Body of pancreas (tissue), 4 donors: Measurements from ENCODE around the gene JAKMIP2. TPM values are rescaled to one million over a fixed set of nuclear protein-coding genes. Genes with fewer than 3 reads are reported as not detected.
A peak's percentile ranks its signal among the peaks of the same experiment; 100 is the strongest.

Experiments
- ATAC-seq: fragments of 150-250 bp; one replicate; pipeline ENCODE4 v1.9.1; 2016
- DNase-seq, 4 donors: peaks; one replicate each; pipeline ENCODE4 v3.0.0-alpha.2; 2019
- H3K27ac ChIP-seq, 4 donors: fragments of 200-600 bp; sonication (generic); 1 replicate in 3 of 4; 2 replicates in 1 of 4; pipeline versions ENCODE4 v1.5.1 to v1.6.1; 2016 to 2019; ENCODE audit warnings: mild to moderate bottlenecking in 1 of 4, mixed read lengths in 1 of 4, moderate library complexity in 1 of 4
- H3K27me3 ChIP-seq, 2 donors: fragments of 200-600 bp; sonication (generic); one replicate each; pipeline ENCODE4 v1.6.0; 2016; ENCODE audit warnings: mild to moderate bottlenecking in 1 of 2
- H3K36me3 ChIP-seq, 2 donors: fragments of 200-600 bp; sonication (generic); replicated peaks in 1 of 2; 2 replicates each; pipeline ENCODE4 v1.5.1; 2016; ENCODE audit warnings: low read depth in 2 of 2; ENCODE audit not compliant: insufficient read depth in 1 of 2
- H3K4me1 ChIP-seq: fragments of 200-600 bp; sonication (generic); one replicate; pipeline ENCODE4 v1.6.0; 2016
- H3K4me3 ChIP-seq, 2 donors: fragments of 200-600 bp; sonication (generic); 1 replicate in 1 of 2; 2 replicates in 1 of 2; pipeline ENCODE4 v1.5.1; 2016 to 2019
- H3K9me3 ChIP-seq, 3 donors: fragments of 200-600 bp; sonication (generic); 1 replicate in 2 of 3; 2 replicates in 1 of 3; pipeline ENCODE4 v1.5.1; 2016
- POLR2A ChIP-seq, 3 donors: fragments of 450-650 bp; IDR thresholded peaks; one replicate each; pipeline ENCODE4 v1.6.1; 2016; ENCODE audit warnings: antibody characterized with exemption in 3 of 3, mild to moderate bottlenecking in 2 of 3
- WGBS, 2 donors: methylation state at CpG; one replicate each; pipeline ENCODE4 v1.1.5; 2017; 5-methylcytosine and 5-hydroxymethylcytosine counted together
- intact Hi-C: fragments of 100-400 bp; cut with DNase I; formaldehyde crosslinking; loops from one replicate; pipeline ENCODE4 v1.15.1; 2023
- total RNA-seq, 2 donors: library from RNA; depleted of rRNA; stranded (reverse); fragments of >200 nt; gene quantifications; one replicate each; pipeline ENCODE4 v1.1.0, GENCODE V29; 2016
- TF ChIP-seq, protein P1 (sequence below), 7 experiments: fragments of 450-650 bp in 4 of 7; fragments of 200-600 bp in 3 of 7; sonication (generic) in 3 of 7; IDR thresholded peaks; one replicate each; pipeline ENCODE4 v1.5.1; 2016 to 2019; ENCODE audit warnings: antibody characterized with exemption in 7 of 7

JAKMIP2 gene
- total RNA-seq, 2 donors from 2014 or later: 0.78 to 1.3 TPM

DNA sequence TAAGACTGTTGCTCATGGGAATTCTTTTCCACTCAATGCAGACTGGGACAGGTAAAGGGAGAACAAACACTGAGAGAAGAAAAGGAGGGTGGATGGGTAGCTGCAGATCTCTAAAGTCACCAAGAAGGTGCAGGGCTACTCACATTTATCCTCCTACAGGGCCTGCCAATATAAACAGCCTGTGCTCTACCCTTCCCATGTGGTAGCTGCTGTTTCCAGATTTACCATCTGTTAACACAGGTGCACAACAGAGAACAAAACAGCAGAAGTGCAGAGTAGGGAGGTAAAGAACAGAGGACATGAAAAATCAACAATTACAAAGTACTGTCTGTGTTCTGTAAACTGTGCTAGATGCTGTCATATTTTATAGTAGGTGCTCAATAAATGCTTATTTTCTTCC lies 26.0 kb downstream of the JAKMIP2 start:
- no peak overlapping the region for H3K4me3 ChIP-seq
- H3K27ac ChIP-seq: no peak overlapping the region
- H3K27me3 ChIP-seq: no peaks in the 10 kb centered on the region
- no peak for TF ChIP-seq POLR2A (IDR thresholded peaks at IDR 0.05)
- TF ChIP-seq, protein P1, sequence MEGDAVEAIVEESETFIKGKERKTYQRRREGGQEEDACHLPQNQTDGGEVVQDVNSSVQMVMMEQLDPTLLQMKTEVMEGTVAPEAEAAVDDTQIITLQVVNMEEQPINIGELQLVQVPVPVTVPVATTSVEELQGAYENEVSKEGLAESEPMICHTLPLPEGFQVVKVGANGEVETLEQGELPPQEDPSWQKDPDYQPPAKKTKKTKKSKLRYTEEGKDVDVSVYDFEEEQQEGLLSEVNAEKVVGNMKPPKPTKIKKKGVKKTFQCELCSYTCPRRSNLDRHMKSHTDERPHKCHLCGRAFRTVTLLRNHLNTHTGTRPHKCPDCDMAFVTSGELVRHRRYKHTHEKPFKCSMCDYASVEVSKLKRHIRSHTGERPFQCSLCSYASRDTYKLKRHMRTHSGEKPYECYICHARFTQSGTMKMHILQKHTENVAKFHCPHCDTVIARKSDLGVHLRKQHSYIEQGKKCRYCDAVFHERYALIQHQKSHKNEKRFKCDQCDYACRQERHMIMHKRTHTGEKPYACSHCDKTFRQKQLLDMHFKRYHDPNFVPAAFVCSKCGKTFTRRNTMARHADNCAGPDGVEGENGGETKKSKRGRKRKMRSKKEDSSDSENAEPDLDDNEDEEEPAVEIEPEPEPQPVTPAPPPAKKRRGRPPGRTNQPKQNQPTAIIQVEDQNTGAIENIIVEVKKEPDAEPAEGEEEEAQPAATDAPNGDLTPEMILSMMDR (IDR thresholded peaks at IDR 0.05): no peak
- peak in 1 of 4 donors; percentile 8 for DNase-seq
- H3K36me3 ChIP-seq: no peaks in the 10 kb centered on the region
- ATAC-seq: no peak
- intact Hi-C loops: no loop called here
- H3K9me3 ChIP-seq: no peaks in the 10 kb centered on the region
- H3K4me1 ChIP-seq: no peaks in the 10 kb centered on the region

DNA sequence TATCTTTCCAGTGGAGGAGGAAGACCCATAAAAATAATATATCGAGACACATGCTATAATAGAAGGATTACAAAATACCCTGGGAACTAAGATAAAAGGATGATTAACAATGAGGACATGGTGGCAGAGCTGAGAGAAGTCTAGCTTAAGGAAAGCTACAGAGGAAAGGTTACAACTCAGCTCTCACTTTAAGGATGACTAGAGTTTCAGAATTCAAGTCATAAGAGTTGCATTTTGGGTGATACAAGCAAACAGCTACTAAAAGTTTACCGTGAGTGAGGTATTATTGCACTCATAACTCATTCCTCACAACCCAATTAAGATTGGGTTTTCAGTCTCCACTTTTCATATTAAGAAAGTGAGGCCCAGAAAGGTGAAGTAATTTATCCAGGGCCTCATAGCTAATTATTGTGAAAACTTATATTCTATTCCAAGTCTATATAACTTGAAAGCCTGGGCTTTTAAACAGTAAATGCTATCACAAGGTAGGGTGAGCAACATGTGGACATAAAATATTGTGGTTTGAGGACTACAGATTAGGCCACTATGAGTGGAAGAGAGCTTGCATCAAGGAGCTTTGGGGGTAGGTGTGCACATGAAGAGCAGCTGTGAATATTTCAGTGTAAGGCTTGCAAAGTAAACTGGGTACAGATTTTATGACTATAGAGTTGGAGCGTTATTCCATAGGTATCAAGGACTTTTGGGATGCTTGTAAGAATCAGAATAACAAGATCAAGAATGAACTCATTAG lies 28.0 kb downstream of the JAKMIP2 start:
- no peaks in the 10 kb centered on the region for H3K36me3 ChIP-seq
- TF ChIP-seq, protein P1 (IDR thresholded peaks at IDR 0.05): no peak
- TF ChIP-seq POLR2A (IDR thresholded peaks at IDR 0.05): no peak

DNA sequence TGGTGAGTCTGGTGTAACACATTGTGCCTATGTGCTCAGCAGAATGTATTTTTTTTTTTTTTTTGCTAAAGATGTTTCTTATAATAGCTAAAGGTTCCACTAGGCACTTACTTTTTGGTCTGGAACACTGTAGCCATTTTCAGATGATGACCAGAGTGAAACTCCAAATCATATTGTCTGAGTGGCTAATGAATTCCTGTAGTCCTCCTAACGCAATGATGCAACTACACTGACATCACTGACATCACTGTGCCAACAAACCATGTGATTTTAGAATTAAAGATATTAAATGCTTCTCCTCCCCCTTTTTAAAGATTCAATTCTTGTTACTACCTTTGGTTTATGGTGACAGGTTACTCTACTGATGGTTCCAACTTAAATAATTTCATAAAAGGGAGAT lies 28.8 kb downstream of the JAKMIP2 start:
- no peaks in the 10 kb centered on the region for H3K4me1 ChIP-seq
- H3K4me3 ChIP-seq: no peak overlapping the region
- intact Hi-C loops: no loop called here
- WGBS, 2 donors: 83 to 90% methylated on average over 1 of the region's 1 CpG
- no peaks in the 10 kb centered on the region for H3K36me3 ChIP-seq
- ATAC-seq (no peak), DNase-seq (no peak)
- H3K27me3 ChIP-seq: no peaks in the 10 kb centered on the region
- no peak overlapping the region for H3K27ac ChIP-seq
- no peaks in the 10 kb centered on the region for H3K9me3 ChIP-seq
- TF ChIP-seq, protein P1 (IDR thresholded peaks at IDR 0.05): no peak
- TF ChIP-seq POLR2A (IDR thresholded peaks at IDR 0.05): no peak

More for the DNA sequence above, 28.0 kb downstream of the JAKMIP2 start:
- Histone ChIP-seq H3K27me3 (no peaks in the 10 kb centered on the region), H3K27ac (no peak overlapping the region), H3K4me1 (no peaks in the 10 kb centered on the region), H3K9me3 (no peaks in the 10 kb centered on the region), H3K4me3 (no peak overlapping the region)
- intact Hi-C loops: no loop called here
- ATAC-seq (no peak), DNase-seq (no peak)
- WGBS, 2 donors: 80 to 87% methylated on average over 3 of the region's 3 CpGs

DNA sequence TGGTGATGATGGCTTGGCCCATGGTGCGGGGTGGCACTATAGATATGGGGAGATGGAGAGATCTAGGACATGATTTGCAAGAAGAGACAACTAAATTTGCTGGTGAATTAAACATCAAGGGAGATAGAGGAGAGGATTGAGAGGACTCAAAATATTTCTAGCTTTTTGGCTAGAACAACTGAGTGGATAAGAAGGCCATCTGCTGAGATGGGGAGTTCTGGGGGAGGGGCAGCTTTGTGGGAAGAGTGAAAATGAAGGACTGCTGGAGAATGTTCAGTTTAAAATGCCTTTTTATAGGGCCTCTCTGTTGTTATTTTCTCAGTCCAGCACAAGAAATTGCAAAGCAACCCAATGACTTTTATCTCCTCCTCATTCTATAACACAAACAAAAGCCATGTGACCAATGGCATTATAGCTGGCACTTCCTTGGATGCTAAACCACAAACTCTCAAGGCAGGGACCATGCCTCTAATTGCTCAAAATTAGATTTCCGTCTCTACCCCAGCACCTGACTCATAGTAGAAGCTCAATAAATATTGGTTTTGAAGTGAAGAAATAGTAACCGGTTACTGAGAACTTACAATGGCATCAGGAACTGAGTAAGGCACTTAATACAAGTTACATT lies 29.8 kb downstream of the JAKMIP2 start:
- no peak for TF ChIP-seq POLR2A (IDR thresholded peaks at IDR 0.05)
- TF ChIP-seq, protein P1 (IDR thresholded peaks at IDR 0.05): no peak
- 91 to 92% methylated on average over 3 of the region's 3 CpGs for WGBS, 2 donors
- Histone ChIP-seq H3K4me3 (no peak overlapping the region), H3K4me1 (no peaks in the 10 kb centered on the region), H3K27ac (no peak overlapping the region), H3K36me3 (no peaks in the 10 kb centered on the region), H3K9me3 (no peaks in the 10 kb centered on the region), H3K27me3 (no peaks in the 10 kb centered on the region)
- intact Hi-C loops: no loop called here
- DNase-seq: no peak
- ATAC-seq: no peak
